ENCODE results near the gene DNAJC1.
"Not testable (repeated sequence)": the region's sequence is repeated elsewhere in the genome, so short reads cannot be mapped to it uniquely, and the experiment has no call there.

Gene DNAJC1

GRCh38 chr10:21899736-21900135 is 103.8 kb downstream of the DNAJC1 start:
- no peak for DNase-seq (ENCODE audit: low read depth)

- no peak for DNase-seq (ENCODE audit: low read depth)
These were observed 107.6 kb downstream of the DNAJC1 start for GRCh38 chr10:21895932-21896331.

DNA sequence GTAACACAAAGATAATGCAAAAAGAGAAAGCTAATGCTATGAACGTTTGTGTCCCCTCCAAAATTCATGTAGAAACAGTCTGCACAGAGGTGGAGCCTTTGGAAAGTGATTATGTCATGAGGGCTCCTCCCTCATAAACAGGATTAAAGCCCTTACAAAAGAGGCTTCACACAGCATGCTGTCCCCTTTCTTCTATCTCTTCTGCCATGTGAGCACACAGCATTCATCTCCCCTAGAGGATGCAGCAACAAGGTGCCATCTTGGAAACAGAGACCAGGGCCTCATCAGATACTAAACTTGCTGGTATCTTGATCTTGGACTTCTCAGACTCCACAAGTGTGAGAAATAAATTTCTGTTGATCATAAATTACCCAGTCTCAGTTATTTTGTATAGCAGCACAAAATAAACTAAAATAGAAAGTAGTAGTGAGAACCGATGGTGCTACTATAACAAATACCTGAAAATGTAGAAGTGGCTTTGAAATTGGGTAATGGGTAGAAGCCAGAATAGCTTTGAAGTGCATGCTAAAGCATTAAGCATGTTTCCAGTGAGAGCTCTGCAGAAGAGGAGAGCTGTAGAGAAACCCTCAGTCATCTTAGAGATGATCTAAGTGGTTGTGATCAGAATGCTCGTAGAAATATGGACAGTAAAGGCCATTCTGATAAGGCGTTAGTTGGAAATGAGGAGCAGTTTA is 108.7 kb downstream of the DNAJC1 start:
- no peak for DNase-seq (ENCODE audit: low read depth)

DNA sequence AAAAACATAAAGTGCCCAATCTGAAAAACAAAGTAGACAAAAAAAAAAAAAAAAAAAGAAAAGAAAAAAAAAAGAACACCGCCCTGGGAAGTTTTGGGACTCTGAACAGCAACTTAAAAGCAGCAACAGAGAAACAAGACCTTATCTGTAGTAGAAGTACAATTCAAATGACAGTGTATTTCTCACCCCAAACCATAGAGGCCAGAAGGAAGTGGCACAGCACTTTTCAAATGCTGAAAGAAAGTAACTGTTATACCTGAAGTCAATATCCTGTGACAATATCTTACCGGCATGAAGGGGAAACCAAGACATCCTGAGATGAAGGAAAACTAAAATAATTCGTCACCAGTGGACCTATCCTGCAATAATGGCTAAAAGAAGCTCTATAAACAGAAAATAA is 112.1 kb downstream of the DNAJC1 start:
- DNase-seq (ENCODE audit: low read depth): no peak

- DNase-seq (ENCODE audit: low read depth): no peak
These were observed 113.9 kb downstream of the DNAJC1 start for GRCh38 chr10:21889477-21890275.

DNA sequence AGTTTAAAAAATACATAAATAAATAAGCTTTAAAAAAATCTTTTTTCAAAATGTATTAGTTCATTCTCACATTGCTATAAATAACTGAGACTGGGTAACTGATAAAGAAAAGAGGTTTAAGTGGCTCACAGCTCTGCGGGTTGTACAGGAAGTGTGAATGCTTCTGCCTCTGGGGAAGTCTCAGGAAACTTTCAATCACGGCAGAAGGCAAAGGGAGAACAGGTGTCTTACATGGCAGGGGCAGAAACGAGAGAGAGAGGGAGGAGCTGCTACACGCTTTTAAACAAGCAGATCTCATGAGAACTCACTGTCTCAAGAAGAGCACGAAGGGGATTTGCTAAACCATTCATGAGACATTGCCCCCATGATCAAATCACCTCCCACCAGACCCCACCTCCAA is 114.6 kb downstream of the DNAJC1 start:
- DNase-seq (ENCODE audit: low read depth): no peak

DNA sequence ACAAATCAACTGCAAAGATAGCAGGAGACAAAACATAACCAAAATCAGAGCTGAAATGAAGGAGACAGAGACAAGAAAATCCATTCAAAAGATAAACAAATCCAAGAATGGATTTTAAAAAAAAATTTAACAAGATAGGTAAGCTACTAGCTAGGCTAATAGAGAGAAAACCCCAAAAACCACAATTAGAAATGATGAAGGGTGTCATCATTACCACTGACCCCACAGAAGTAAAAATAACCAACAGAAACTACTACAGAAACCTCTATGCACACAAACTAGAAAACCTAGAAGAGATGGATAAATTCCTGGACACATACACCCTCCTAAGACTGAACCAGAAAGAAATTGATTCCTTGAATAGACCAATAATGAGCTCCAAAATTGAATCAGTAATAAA is 117.6 kb downstream of the DNAJC1 start:
- DNase-seq (ENCODE audit: low read depth): no peak

DNA sequence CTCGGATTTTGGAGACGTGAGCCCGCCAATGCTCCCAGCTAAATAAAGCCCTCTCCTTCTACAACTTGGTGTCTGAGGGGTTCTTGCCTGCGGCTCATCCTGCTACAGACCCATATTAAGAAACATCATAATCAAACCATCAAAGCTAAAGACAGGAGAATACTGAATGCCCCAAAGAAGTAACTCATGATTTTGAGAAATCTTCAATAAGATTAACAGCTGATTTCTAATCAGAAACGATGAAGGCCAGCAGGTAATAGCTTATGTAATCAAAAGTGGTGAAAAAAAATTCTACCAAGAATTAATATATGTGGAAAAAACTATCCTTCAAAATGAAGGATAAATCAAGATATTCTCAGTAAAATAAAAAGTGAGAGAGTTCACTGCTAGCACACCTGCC is 130.3 kb downstream of the DNAJC1 start:
- no peak for DNase-seq (ENCODE audit: low read depth)

- not testable (repeated sequence) for DNase-seq (ENCODE audit: low read depth)
These were observed 130.8 kb downstream of the DNAJC1 start for GRCh38 chr10:21872771-21873170.

DNA sequence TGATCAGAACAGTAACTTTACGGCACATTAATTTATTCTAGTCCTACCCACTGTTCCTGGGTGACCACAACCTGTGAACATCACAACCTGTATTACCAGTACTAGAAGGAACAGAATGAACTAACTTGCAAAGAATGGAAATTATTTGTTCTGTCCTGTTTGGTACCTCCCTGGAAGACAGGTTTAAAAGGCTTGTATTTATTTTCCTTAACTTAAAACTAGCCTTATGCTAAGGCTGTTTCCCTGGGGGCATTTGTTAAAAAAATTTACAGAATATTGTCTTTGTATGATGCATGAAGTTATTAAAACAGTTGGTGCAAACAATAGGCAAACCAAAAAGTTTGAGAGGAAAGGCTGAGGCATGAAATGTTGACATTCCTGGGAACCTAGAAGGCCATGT is 132.7 kb downstream of the DNAJC1 start:
- DNase-seq (ENCODE audit: low read depth): no peak

GRCh38 chr10:21869087-21869486 is 134.4 kb downstream of the DNAJC1 start:
- not testable (repeated sequence) for DNase-seq (ENCODE audit: low read depth)

- DNase-seq (ENCODE audit: low read depth): no peak
These were observed 142.8 kb downstream of the DNAJC1 start for GRCh38 chr10:21860718-21861117.

GRCh38 chr10:21858455-21858854 is 145.1 kb downstream of the DNAJC1 start:
- no peak for DNase-seq (ENCODE audit: low read depth)

GRCh38 chr10:21849607-21850006 is 153.9 kb downstream of the DNAJC1 start:
- no peak for DNase-seq (ENCODE audit: low read depth)

DNA sequence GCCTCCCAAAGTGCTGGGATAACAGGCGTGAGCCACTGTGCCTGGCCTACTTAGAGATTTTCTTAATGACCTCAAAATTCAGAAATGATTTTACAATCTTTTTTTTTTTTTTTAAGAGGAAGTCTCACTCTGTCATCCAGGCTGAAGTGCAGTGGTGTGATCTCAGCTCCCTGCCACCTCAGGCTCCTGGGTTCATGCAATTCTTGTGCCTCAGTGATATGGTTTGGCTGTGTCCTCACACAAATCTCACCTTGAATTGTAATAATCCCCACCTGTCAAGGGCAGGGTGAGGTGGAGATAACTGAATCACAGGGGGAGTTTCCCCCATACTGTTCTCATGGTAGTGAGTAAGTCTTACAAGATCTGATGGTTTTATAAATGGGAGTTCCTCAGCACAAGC is 159.9 kb downstream of the DNAJC1 start:
- no peak for DNase-seq (ENCODE audit: low read depth)

DNA sequence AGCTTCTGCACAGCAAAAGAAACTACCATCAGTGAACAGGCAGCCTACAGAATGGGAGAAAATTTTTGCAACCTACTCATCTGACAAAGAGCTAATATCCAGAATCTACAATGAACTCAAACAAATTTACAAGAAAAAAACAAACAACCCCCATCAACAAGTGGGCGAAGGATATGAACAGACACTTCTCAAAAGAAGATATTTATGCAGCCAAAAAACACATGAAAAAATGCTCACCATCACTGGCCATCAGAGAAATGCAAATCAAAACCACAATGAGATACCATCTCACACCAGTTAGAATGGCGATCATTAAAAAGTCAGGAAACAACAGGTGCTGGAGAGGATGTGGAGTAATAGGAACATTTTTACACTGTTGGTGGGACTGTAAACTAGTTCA is 162.3 kb downstream of the DNAJC1 start:
- DNase-seq (ENCODE audit: low read depth): not testable (repeated sequence)

GRCh38 chr10:21837487-21837886 is 166.0 kb downstream of the DNAJC1 start:
- DNase-seq (ENCODE audit: low read depth): not testable (repeated sequence)

- DNase-seq (ENCODE audit: low read depth): not testable (repeated sequence)
These were observed 169.0 kb downstream of the DNAJC1 start for GRCh38 chr10:21834574-21834973.

DNA sequence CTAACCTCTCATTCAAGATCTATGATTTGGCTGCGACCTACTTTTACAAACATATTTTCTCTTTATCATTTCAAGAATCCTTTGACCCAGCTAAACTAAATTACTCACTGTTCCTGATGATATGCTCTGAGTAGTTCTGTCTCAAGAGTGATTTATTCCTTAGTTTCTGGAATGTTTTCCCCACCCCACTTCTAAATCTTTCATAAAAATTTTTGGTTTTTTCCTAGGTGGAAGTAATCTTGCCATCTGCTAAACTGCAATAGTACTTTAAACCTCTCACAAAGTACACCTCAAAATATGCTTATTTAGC is 170.8 kb downstream of the DNAJC1 start:
- no peak for DNase-seq (ENCODE audit: low read depth)

- DNase-seq (ENCODE audit: low read depth): no peak
These were observed 171.3 kb downstream of the DNAJC1 start for GRCh38 chr10:21831986-21832820.

DNA sequence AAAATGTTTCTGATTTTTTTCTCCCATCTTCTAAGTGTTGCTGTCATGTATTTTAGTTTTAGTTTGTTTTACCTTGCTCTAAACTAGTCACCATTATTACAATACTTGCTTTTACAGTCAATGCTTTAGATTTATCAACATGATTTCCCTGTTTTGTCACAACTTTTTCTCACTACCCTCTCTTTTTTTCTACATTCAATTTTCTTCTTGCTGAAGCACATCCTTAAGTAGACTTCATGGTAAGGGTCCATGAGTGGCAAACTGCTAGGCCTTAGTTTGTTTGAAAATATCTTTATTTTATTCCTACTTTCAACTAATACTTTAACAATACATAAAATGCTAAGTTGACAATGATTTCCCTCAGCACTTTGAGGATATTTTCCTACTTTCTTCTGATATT is 173.5 kb downstream of the DNAJC1 start:
- no peak for DNase-seq (ENCODE audit: low read depth)

- DNase-seq (ENCODE audit: low read depth): no peak
These were observed 176.2 kb downstream of the DNAJC1 start for GRCh38 chr10:21827308-21827707.

DNA sequence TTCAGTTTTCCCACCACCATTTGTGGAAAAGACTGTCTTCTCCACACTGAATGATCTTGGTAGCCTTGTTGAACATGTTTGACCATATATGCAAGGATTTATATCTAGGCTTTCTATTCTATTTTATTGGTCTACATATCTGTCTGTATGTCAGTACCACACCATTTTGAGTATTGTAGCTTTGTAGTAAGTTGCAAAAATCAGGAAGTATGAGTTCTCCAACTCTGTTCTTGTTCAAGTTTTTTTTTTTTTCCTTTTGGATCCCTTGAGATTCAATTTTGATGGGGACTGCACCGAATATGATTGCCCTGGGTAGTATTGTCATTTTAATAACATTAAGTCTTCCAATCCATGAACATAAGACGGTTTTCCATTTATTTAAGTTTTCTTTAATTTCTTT is 176.8 kb downstream of the DNAJC1 start:
- DNase-seq (ENCODE audit: low read depth): no peak

Measured in stimulated activated CD8-positive, alpha-beta memory T cell treated with anti-CD3 and anti-CD28 coated beads, Interleukin-12 subunit alpha, Interleukin-12 subunit beta, amount 100 ng/mL, for 1 hour (primary cell).